ENCODE measurements around the gene NCBP1. TPM values are rescaled to one million over a fixed set of nuclear protein-coding genes. Genes with fewer than 3 reads are reported as not detected.

The NCBP1 gene
- total and polyA plus RNA-seq, 9 of the 15 experiments (the other 6 are each of a cell fraction or from before 2014, with no cell fraction given) = 29.4 to 69.7 (median 57.5) TPM

DNA sequence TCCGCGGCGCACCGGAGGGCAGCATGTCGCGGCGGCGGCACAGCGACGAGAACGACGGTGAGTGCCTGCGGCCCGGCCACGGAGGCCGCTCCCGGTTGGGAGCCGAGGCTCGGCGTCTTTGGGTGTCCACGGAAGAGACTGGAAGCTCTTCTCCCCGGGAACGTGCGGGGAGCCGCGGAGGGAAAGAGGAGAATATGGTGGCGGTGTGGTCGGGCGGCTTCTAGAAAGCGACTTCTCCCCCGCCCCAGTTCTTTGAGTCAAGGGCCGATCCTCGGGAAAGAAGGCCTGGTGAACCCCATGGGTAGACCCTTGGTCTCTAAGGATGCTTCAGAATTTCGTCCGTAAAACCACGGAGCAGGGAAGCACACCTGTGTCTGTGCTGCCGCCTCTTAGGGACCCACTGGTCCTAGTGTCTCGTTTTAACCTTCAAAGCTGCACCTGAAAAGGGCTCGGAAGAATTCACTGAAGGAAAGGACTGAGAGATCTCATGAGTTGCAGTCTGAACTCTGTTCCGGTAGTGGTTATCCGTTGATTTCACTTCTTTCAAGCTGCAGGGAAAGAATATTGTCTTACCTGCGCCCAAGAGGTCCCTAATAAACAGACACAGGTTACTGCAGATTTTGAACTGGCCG lies 354 bp downstream of the NCBP1 start (continued):
- TF ChIP-seq, protein P1, sequence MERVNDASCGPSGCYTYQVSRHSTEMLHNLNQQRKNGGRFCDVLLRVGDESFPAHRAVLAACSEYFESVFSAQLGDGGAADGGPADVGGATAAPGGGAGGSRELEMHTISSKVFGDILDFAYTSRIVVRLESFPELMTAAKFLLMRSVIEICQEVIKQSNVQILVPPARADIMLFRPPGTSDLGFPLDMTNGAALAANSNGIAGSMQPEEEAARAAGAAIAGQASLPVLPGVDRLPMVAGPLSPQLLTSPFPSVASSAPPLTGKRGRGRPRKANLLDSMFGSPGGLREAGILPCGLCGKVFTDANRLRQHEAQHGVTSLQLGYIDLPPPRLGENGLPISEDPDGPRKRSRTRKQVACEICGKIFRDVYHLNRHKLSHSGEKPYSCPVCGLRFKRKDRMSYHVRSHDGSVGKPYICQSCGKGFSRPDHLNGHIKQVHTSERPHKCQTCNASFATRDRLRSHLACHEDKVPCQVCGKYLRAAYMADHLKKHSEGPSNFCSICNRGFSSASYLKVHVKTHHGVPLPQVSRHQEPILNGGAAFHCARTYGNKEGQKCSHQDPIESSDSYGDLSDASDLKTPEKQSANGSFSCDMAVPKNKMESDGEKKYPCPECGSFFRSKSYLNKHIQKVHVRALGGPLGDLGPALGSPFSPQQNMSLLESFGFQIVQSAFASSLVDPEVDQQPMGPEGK (CRISPR knock-in tag; IDR thresholded peaks at IDR 0.05; ENCODE audit: borderline replicate concordance) = no peak
- TF ChIP-seq MAZ (CRISPR knock-in tag; conservative IDR thresholded peaks at IDR 0.05 in 1 of 2, IDR thresholded peaks at IDR 0.05 in 1 of 2) (no peak; a peak in 2 of 4 replicates), ZNF232 (CRISPR knock-in tag; IDR thresholded peaks at IDR 0.05) (0 out of 2 replicates have a peak, but pooled peaks have one; percentile 56), ZNF12 (CRISPR knock-in tag; IDR thresholded peaks at IDR 0.05) (no peak), ZBTB1 (CRISPR knock-in tag; IDR thresholded peaks at IDR 0.05; ENCODE audit: borderline replicate concordance, low read depth) (peak; percentile 63; the same call in 1 of the 2 replicates), RBM17 (IDR thresholded peaks at IDR 0.05; ENCODE audit: borderline replicate concordance, low read depth, low read length) (no peak), TAF1 (IDR thresholded peaks at IDR 0.05; ENCODE audit: control insufficient read depth, extremely low read depth, insufficient read depth, low read length, severe bottlenecking) (no peak), ZBTB8A (IDR thresholded peaks at IDR 0.05; ENCODE audit: partially characterized antibody) (no peak), CBX3 (IDR thresholded peaks at IDR 0.05; ENCODE audit: borderline replicate concordance in 1 of 2, low read length in 2 of 2) (no peak), ZNF668 (CRISPR knock-in tag; IDR thresholded peaks at IDR 0.05) (no peak), SNRNP70 (optimal IDR thresholded peaks at IDR 0.05; ENCODE audit: low read depth, low read length) (no peak), POLR2B (IDR thresholded peaks at IDR 0.05; ENCODE audit: low read depth, partially characterized antibody) (peak; percentile 81), NR2C2 (CRISPR knock-in tag; IDR thresholded peaks at IDR 0.05) (no peak), NR2C2 (tag; IDR thresholded peaks at IDR 0.05) (no peak; the same call in 1 of the 2 replicates), ADNP (tag; IDR thresholded peaks at IDR 0.05) (no peak), DIDO1 (tag; IDR thresholded peaks at IDR 0.05; ENCODE audit: low read depth) (no peak), SMARCA4 (IDR thresholded peaks at IDR 0.05) (no peak), ZNF778 (CRISPR knock-in tag; IDR thresholded peaks at IDR 0.05) (no peak), BCOR (IDR thresholded peaks at IDR 0.05) (no peak)
- TF ChIP-seq, protein P2, sequence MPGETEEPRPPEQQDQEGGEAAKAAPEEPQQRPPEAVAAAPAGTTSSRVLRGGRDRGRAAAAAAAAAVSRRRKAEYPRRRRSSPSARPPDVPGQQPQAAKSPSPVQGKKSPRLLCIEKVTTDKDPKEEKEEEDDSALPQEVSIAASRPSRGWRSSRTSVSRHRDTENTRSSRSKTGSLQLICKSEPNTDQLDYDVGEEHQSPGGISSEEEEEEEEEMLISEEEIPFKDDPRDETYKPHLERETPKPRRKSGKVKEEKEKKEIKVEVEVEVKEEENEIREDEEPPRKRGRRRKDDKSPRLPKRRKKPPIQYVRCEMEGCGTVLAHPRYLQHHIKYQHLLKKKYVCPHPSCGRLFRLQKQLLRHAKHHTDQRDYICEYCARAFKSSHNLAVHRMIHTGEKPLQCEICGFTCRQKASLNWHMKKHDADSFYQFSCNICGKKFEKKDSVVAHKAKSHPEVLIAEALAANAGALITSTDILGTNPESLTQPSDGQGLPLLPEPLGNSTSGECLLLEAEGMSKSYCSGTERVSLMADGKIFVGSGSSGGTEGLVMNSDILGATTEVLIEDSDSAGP (CRISPR knock-in tag; IDR thresholded peaks at IDR 0.05) = no peak
- TF ChIP-seq, protein P3, sequence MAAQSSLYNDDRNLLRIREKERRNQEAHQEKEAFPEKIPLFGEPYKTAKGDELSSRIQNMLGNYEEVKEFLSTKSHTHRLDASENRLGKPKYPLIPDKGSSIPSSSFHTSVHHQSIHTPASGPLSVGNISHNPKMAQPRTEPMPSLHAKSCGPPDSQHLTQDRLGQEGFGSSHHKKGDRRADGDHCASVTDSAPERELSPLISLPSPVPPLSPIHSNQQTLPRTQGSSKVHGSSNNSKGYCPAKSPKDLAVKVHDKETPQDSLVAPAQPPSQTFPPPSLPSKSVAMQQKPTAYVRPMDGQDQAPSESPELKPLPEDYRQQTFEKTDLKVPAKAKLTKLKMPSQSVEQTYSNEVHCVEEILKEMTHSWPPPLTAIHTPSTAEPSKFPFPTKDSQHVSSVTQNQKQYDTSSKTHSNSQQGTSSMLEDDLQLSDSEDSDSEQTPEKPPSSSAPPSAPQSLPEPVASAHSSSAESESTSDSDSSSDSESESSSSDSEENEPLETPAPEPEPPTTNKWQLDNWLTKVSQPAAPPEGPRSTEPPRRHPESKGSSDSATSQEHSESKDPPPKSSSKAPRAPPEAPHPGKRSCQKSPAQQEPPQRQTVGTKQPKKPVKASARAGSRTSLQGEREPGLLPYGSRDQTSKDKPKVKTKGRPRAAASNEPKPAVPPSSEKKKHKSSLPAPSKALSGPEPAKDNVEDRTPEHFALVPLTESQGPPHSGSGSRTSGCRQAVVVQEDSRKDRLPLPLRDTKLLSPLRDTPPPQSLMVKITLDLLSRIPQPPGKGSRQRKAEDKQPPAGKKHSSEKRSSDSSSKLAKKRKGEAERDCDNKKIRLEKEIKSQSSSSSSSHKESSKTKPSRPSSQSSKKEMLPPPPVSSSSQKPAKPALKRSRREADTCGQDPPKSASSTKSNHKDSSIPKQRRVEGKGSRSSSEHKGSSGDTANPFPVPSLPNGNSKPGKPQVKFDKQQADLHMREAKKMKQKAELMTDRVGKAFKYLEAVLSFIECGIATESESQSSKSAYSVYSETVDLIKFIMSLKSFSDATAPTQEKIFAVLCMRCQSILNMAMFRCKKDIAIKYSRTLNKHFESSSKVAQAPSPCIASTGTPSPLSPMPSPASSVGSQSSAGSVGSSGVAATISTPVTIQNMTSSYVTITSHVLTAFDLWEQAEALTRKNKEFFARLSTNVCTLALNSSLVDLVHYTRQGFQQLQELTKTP (IDR thresholded peaks at IDR 0.05; ENCODE audit: low read depth in 1 of 2, partially characterized antibody in 2 of 2) = peak in 1 of 2 experiments; percentile 29
